ENCODE measurements around the gene KIAA1671.

The KIAA1671 gene

GRCh38 chr22:25146307-25146706 lies 193.8 kb downstream of the KIAA1671 start:
- no peak overlapping the region for H4K8ac ChIP-seq (ENCODE audit: low read depth, low read length)
- no peaks in the 10 kb centered on the region for H3K27me3 ChIP-seq (ENCODE audit: insufficient read depth, low read length, poor library complexity)
- no peak overlapping the region for H2BK5ac ChIP-seq (ENCODE audit: low read length)
- H3K36me3 ChIP-seq (ENCODE audit: control insufficient read depth, insufficient read depth, low read length), result no peaks in the 10 kb centered on the region
- no peak overlapping the region for H3K18ac ChIP-seq (ENCODE audit: low read length)
- no peak for DNase-seq
- no peak overlapping the region for H3K4ac ChIP-seq (ENCODE audit: low read depth, low read length)
- no peak overlapping the region for H3K23ac ChIP-seq (ENCODE audit: low read length)
- no peak overlapping the region for H3K4me3 ChIP-seq (ENCODE audit: low read length)
- no peaks in the 10 kb centered on the region for H3K79me2 ChIP-seq (ENCODE audit: control insufficient read depth, insufficient read depth, low read length)
- no peak overlapping the region for H2AK5ac ChIP-seq (ENCODE audit: low read length)
- H3K56ac ChIP-seq (ENCODE audit: low read length), result no peak overlapping the region
- no peak overlapping the region for H2BK15ac ChIP-seq (replicated peaks; ENCODE audit: low read depth)
- no peak overlapping the region for H4K5ac ChIP-seq (ENCODE audit: low read length)
- peaks cover 2% of the 10 kb centered on the region for H3K4me1 ChIP-seq (ENCODE audit: control insufficient read depth, low read depth, low read length)
- no CpG with 5 or more reads among the region's 1 CpG for WGBS (ENCODE audit: extremely low coverage, insufficient coverage, low lambda C conversion rate)
- no peak overlapping the region for H3K9ac ChIP-seq (ENCODE audit: low read length)
- H3K4me2 ChIP-seq (ENCODE audit: low read length), result no peak overlapping the region
- no peak overlapping the region for H3K27ac ChIP-seq (ENCODE audit: low read depth, low read length)
- H3K79me1 ChIP-seq (ENCODE audit: low read length), result peaks cover 2% of the 10 kb centered on the region
- H2BK120ac ChIP-seq (ENCODE audit: low read depth, low read length), result no peak overlapping the region

GRCh38 chr22:25146906-25147641 lies 194.6 kb downstream of the KIAA1671 start:
- Histone ChIP-seq H3K9ac (ENCODE audit: low read length) (no peak overlapping the region), H3K27me3 (ENCODE audit: insufficient read depth, low read length, poor library complexity) (no peaks in the 10 kb centered on the region), H3K4ac (ENCODE audit: low read depth, low read length) (no peak overlapping the region), H2BK5ac (ENCODE audit: low read length) (no peak overlapping the region), H3K18ac (ENCODE audit: low read length) (no peak overlapping the region), H3K23ac (ENCODE audit: low read length) (no peak overlapping the region), H3K27ac (ENCODE audit: low read depth, low read length) (no peak overlapping the region), H3K79me1 (ENCODE audit: low read length) (peaks cover 2% of the 10 kb centered on the region), H3K4me2 (ENCODE audit: low read length) (no peak overlapping the region), H3K4me1 (ENCODE audit: control insufficient read depth, low read depth, low read length) (peaks cover 2% of the 10 kb centered on the region), H4K8ac (ENCODE audit: low read depth, low read length) (no peak overlapping the region), H2BK15ac (replicated peaks; ENCODE audit: low read depth) (no peak overlapping the region), H2BK120ac (ENCODE audit: low read depth, low read length) (no peak overlapping the region), H4K5ac (ENCODE audit: low read length) (no peak overlapping the region), H3K36me3 (ENCODE audit: control insufficient read depth, insufficient read depth, low read length) (no peaks in the 10 kb centered on the region), H3K56ac (ENCODE audit: low read length) (no peak overlapping the region), H3K79me2 (ENCODE audit: control insufficient read depth, insufficient read depth, low read length) (no peaks in the 10 kb centered on the region), H2AK5ac (ENCODE audit: low read length) (no peak overlapping the region), H3K4me3 (ENCODE audit: low read length) (no peak overlapping the region)
- WGBS (ENCODE audit: extremely low coverage, insufficient coverage, low lambda C conversion rate), result no CpG with 5 or more reads among the region's 4 CpGs
- DNase-seq, result no peak

GRCh38 chr22:25147642-25147928 lies 195.1 kb downstream of the KIAA1671 start:
- Histone ChIP-seq H3K23ac (ENCODE audit: low read length) (no peak overlapping the region), H3K4ac (ENCODE audit: low read depth, low read length) (no peak overlapping the region), H3K4me2 (ENCODE audit: low read length) (no peak overlapping the region), H2BK120ac (ENCODE audit: low read depth, low read length) (no peak overlapping the region), H3K9ac (ENCODE audit: low read length) (no peak overlapping the region), H3K56ac (ENCODE audit: low read length) (no peak overlapping the region), H4K5ac (ENCODE audit: low read length) (no peak overlapping the region), H2BK5ac (ENCODE audit: low read length) (no peak overlapping the region), H3K4me1 (ENCODE audit: control insufficient read depth, low read depth, low read length) (peaks cover 2% of the 10 kb centered on the region), H3K36me3 (ENCODE audit: control insufficient read depth, insufficient read depth, low read length) (no peaks in the 10 kb centered on the region), H2BK15ac (replicated peaks; ENCODE audit: low read depth) (no peak overlapping the region), H3K79me1 (ENCODE audit: low read length) (peaks cover 2% of the 10 kb centered on the region), H4K8ac (ENCODE audit: low read depth, low read length) (no peak overlapping the region), H3K27me3 (ENCODE audit: insufficient read depth, low read length, poor library complexity) (no peaks in the 10 kb centered on the region), H3K18ac (ENCODE audit: low read length) (no peak overlapping the region), H3K79me2 (ENCODE audit: control insufficient read depth, insufficient read depth, low read length) (no peaks in the 10 kb centered on the region), H2AK5ac (ENCODE audit: low read length) (no peak overlapping the region), H3K4me3 (ENCODE audit: low read length) (no peak overlapping the region), H3K27ac (ENCODE audit: low read depth, low read length) (no peak overlapping the region)
- DNase-seq, result no peak
- no CpG with 5 or more reads among the region's 2 CpGs for WGBS (ENCODE audit: extremely low coverage, insufficient coverage, low lambda C conversion rate)

- H3K4me2 ChIP-seq (ENCODE audit: low read length), result no peak overlapping the region
- H3K56ac ChIP-seq (ENCODE audit: low read length), result no peak overlapping the region
- H2BK15ac ChIP-seq (replicated peaks; ENCODE audit: low read depth), result no peak overlapping the region
- no peak overlapping the region for H3K4ac ChIP-seq (ENCODE audit: low read depth, low read length)
- H3K18ac ChIP-seq (ENCODE audit: low read length), result no peak overlapping the region
- H3K27me3 ChIP-seq (ENCODE audit: insufficient read depth, low read length, poor library complexity), result no peaks in the 10 kb centered on the region
- peaks cover 2% of the 10 kb centered on the region for H3K79me1 ChIP-seq (ENCODE audit: low read length)
- H3K27ac ChIP-seq (ENCODE audit: low read depth, low read length), result no peak overlapping the region
- H4K5ac ChIP-seq (ENCODE audit: low read length), result no peak overlapping the region
- H3K23ac ChIP-seq (ENCODE audit: low read length), result no peak overlapping the region
- H2BK5ac ChIP-seq (ENCODE audit: low read length), result no peak overlapping the region
- no peak overlapping the region for H3K9ac ChIP-seq (ENCODE audit: low read length)
- H2BK120ac ChIP-seq (ENCODE audit: low read depth, low read length), result no peak overlapping the region
- H3K4me1 ChIP-seq (ENCODE audit: control insufficient read depth, low read depth, low read length), result peaks cover 2% of the 10 kb centered on the region
- no peak overlapping the region for H4K8ac ChIP-seq (ENCODE audit: low read depth, low read length)
- H3K79me2 ChIP-seq (ENCODE audit: control insufficient read depth, insufficient read depth, low read length), result no peaks in the 10 kb centered on the region
- peak; percentile 73 for DNase-seq
- no peak overlapping the region for H3K4me3 ChIP-seq (ENCODE audit: low read length)
- WGBS (ENCODE audit: extremely low coverage, insufficient coverage, low lambda C conversion rate), result no CpG with 5 or more reads among the region's 4 CpGs
- no peaks in the 10 kb centered on the region for H3K36me3 ChIP-seq (ENCODE audit: control insufficient read depth, insufficient read depth, low read length)
- no peak overlapping the region for H2AK5ac ChIP-seq (ENCODE audit: low read length)
Observed at GRCh38 chr22:25148149-25148691, 195.7 kb downstream of the KIAA1671 start.

GRCh38 chr22:25149014-25149413 lies 196.5 kb downstream of the KIAA1671 start:
- no peaks in the 10 kb centered on the region for H3K79me2 ChIP-seq (ENCODE audit: control insufficient read depth, insufficient read depth, low read length)
- no peak for DNase-seq
- no peak overlapping the region for H2BK15ac ChIP-seq (replicated peaks; ENCODE audit: low read depth)
- no peak overlapping the region for H3K4me3 ChIP-seq (ENCODE audit: low read length)
- WGBS (ENCODE audit: extremely low coverage, insufficient coverage, low lambda C conversion rate), result no CpG with 5 or more reads among the region's 6 CpGs
- no peaks in the 10 kb centered on the region for H3K36me3 ChIP-seq (ENCODE audit: control insufficient read depth, insufficient read depth, low read length)
- no peak overlapping the region for H3K18ac ChIP-seq (ENCODE audit: low read length)
- H3K4ac ChIP-seq (ENCODE audit: low read depth, low read length), result no peak overlapping the region
- H3K79me1 ChIP-seq (ENCODE audit: low read length), result peaks cover 2% of the 10 kb centered on the region
- peaks cover 2% of the 10 kb centered on the region for H3K4me1 ChIP-seq (ENCODE audit: control insufficient read depth, low read depth, low read length)
- no peak overlapping the region for H3K56ac ChIP-seq (ENCODE audit: low read length)
- no peak overlapping the region for H4K8ac ChIP-seq (ENCODE audit: low read depth, low read length)
- H3K9ac ChIP-seq (ENCODE audit: low read length), result no peak overlapping the region
- H2BK120ac ChIP-seq (ENCODE audit: low read depth, low read length), result no peak overlapping the region
- no peak overlapping the region for H4K5ac ChIP-seq (ENCODE audit: low read length)
- H3K4me2 ChIP-seq (ENCODE audit: low read length), result no peak overlapping the region
- H2AK5ac ChIP-seq (ENCODE audit: low read length), result no peak overlapping the region
- H3K27ac ChIP-seq (ENCODE audit: low read depth, low read length), result no peak overlapping the region
- H2BK5ac ChIP-seq (ENCODE audit: low read length), result no peak overlapping the region
- H3K27me3 ChIP-seq (ENCODE audit: insufficient read depth, low read length, poor library complexity), result no peaks in the 10 kb centered on the region
- H3K23ac ChIP-seq (ENCODE audit: low read length), result no peak overlapping the region

All from mesendoderm (in vitro differentiated cells).